ENCODE data around the gene GNL1. TPM values are rescaled to one million over a fixed set of nuclear protein-coding genes. Genes with fewer than 3 reads are reported as not detected.
"Not testable (repeated sequence)": the region's sequence is repeated elsewhere in the genome, so short reads cannot be mapped to it uniquely, and the experiment has no call there.

The GNL1 gene
- total and polyA plus RNA-seq, 2 donors (not counting 3 experiments of a cell fraction or from before 2014, with no cell fraction given), result 58.4 to 87.3 TPM

DNA sequence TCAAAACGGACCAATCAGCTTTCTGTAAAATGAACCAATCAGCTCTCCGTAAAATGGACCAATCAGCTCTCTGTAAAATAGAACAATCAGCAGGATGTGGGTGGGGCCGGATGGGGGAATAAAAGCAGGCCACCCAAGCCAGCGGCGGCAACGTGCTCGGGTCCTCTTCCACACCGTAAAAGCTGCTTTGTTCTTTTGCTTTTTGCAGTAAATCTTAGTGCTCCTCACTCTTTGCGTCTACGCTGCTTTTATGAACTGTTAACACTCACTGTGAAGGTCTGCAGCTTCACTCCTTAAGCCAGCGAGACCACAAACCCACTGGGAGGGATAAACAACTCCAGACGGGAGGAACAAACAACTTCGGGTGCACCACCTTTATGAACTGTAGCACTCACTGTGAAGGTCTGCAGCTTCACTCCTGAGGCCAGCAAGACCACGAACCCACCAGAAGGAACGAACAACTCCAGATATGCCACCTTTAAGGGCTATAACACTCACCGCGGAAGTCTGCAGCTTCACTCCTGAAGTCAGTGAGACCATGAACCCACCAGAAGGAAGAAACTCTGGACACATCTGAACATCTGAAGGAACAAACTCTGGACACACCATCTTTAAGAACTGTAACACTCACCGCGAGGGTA lies 37.7 kb downstream of the GNL1 start:
- H2AFZ ChIP-seq (ENCODE audit: low read depth, low read length); BruUV-seq (replicated peaks); H3K27ac ChIP-seq (ENCODE audit: insufficient read depth, low read depth, low read length); H4K20me1 ChIP-seq (replicated peaks; ENCODE audit: control insufficient read depth, extremely low read depth, insufficient read depth, low read length); H3K9me3 ChIP-seq (replicated peaks; ENCODE audit: control insufficient read depth, insufficient read depth, low read length); H3K27me3 ChIP-seq (ENCODE audit: control insufficient read depth in 2 of 2, insufficient read depth in 2 of 2, low read length in 2 of 2); FAIRE-seq; H3K79me2 ChIP-seq (ENCODE audit: control insufficient read depth, insufficient read depth, low read length); H3K36me3 ChIP-seq (ENCODE audit: control insufficient read depth in 2 of 2, extremely low read depth in 1 of 2, insufficient read depth in 2 of 2, low read length in 2 of 2); H3K9me1 ChIP-seq (replicated peaks; ENCODE audit: control insufficient read depth, extremely low read depth, insufficient read depth, low read length); DNase-seq (ENCODE audit: low read depth, low spot score); H3K4me2 ChIP-seq (ENCODE audit: insufficient read depth, low read length); POLR2A ChIA-PET; H3K9ac ChIP-seq (replicated peaks; ENCODE audit: extremely low read depth, insufficient read depth, low read length); H3K4me3 ChIP-seq (replicated peaks in 1 of 3; ENCODE audit: insufficient read depth in 1 of 3, low read depth in 1 of 3, low read length in 3 of 3); H3K4me1 ChIP-seq (ENCODE audit: control insufficient read depth, extremely low read depth, insufficient read depth, low read length); dilution Hi-C loops (cut with MboI; ENCODE audit: extremely low pct_ligation_motif_present, low sequenced_read_pairs); intact Hi-C loops (cut with micrococcal nuclease): not testable (repeated sequence)
- CTCF ChIA-PET, result interaction anchor here (0.7 to 1.6 kb wide), 5 partner anchors 14 to 26 kb away, joined by 3 to 5 read pairs (median 4); no protein-coding TSS in a partner anchor

DNA sequence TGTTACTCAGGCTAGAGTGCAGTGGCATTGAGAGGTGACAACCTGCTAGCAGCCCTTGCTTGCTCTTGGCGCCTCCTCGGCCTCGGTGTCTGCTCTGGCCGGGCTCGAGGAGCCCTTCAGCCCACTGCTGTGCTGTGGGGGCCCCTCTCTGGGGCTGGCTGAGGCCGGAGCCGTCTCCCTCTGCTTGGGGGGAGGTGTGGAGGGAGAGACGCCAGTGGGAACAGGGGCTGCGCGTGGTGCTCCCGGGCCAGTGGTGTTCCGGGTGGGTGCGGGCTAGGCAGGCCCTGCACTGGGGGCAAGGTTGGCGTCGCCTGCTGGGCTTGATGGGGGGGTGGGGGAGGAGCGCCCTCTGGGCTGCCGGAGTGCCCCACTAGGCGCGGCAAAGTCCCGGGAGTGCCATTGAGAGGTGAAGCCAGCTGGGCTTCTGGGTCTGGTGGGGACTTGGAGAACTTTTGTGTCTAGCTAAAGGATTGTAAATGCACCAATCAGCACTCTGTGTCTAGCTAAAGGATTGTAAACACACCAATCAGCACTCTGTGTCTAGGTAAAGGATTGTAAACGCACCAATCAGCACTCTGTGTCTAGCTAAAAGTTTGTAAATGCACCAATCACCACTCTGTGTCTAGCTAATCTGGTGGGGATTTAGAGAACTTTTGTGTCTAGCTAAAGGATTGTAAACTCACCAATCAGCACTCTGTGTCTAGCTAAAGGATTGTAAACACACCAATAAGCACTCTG lies 38.4 kb downstream of the GNL1 start:
- H2AFZ ChIP-seq (ENCODE audit: low read depth, low read length); H3K4me2 ChIP-seq (ENCODE audit: insufficient read depth, low read length); DNase-seq (ENCODE audit: low read depth, low spot score); dilution Hi-C loops (cut with MboI; ENCODE audit: extremely low pct_ligation_motif_present, low sequenced_read_pairs); H3K4me3 ChIP-seq (replicated peaks in 1 of 3; ENCODE audit: insufficient read depth in 1 of 3, low read depth in 1 of 3, low read length in 3 of 3); H3K36me3 ChIP-seq (ENCODE audit: control insufficient read depth in 2 of 2, extremely low read depth in 1 of 2, insufficient read depth in 2 of 2, low read length in 2 of 2); H3K27me3 ChIP-seq (ENCODE audit: control insufficient read depth in 2 of 2, insufficient read depth in 2 of 2, low read length in 2 of 2); FAIRE-seq; H3K79me2 ChIP-seq (ENCODE audit: control insufficient read depth, insufficient read depth, low read length); H3K9me3 ChIP-seq (replicated peaks; ENCODE audit: control insufficient read depth, insufficient read depth, low read length); H3K4me1 ChIP-seq (ENCODE audit: control insufficient read depth, extremely low read depth, insufficient read depth, low read length); H3K27ac ChIP-seq (ENCODE audit: insufficient read depth, low read depth, low read length); H3K9me1 ChIP-seq (replicated peaks; ENCODE audit: control insufficient read depth, extremely low read depth, insufficient read depth, low read length); intact Hi-C loops (cut with micrococcal nuclease); BruUV-seq (replicated peaks); H4K20me1 ChIP-seq (replicated peaks; ENCODE audit: control insufficient read depth, extremely low read depth, insufficient read depth, low read length); H3K9ac ChIP-seq (replicated peaks; ENCODE audit: extremely low read depth, insufficient read depth, low read length): not testable (repeated sequence)
- ChIA-PET CTCF (interaction anchor here (0.8 to 1.6 kb wide), 4 partner anchors 14 to 27 kb away, joined by 3 to 5 read pairs (median 4); no protein-coding TSS in a partner anchor), POLR2A (interaction anchor here (1.7 kb wide), 1 partner anchor 21 kb away, joined by 10 read pairs; no protein-coding TSS in a partner anchor)

GRCh38 chr6:30516754-30517076 lies 39.6 kb downstream of the GNL1 start:
- peak overlapping the region; percentile 16 for H3K4me2 ChIP-seq (ENCODE audit: insufficient read depth, low read length)
- FAIRE-seq; H2AFZ ChIP-seq (ENCODE audit: low read depth, low read length); H3K9me1 ChIP-seq (replicated peaks; ENCODE audit: control insufficient read depth, extremely low read depth, insufficient read depth, low read length); H4K20me1 ChIP-seq (replicated peaks; ENCODE audit: control insufficient read depth, extremely low read depth, insufficient read depth, low read length); H3K79me2 ChIP-seq (ENCODE audit: control insufficient read depth, insufficient read depth, low read length); H3K4me3 ChIP-seq (replicated peaks in 1 of 3; ENCODE audit: insufficient read depth in 1 of 3, low read depth in 1 of 3, low read length in 3 of 3); H3K27me3 ChIP-seq (ENCODE audit: control insufficient read depth in 2 of 2, insufficient read depth in 2 of 2, low read length in 2 of 2); DNase-seq (ENCODE audit: low read depth, low spot score); H3K9me3 ChIP-seq (replicated peaks; ENCODE audit: control insufficient read depth, insufficient read depth, low read length); dilution Hi-C loops (cut with MboI; ENCODE audit: extremely low pct_ligation_motif_present, low sequenced_read_pairs); H3K4me1 ChIP-seq (ENCODE audit: control insufficient read depth, extremely low read depth, insufficient read depth, low read length); H3K36me3 ChIP-seq (ENCODE audit: control insufficient read depth in 2 of 2, extremely low read depth in 1 of 2, insufficient read depth in 2 of 2, low read length in 2 of 2); BruUV-seq (replicated peaks): not testable (repeated sequence)
- peak overlapping the region; percentile 36 for H3K9ac ChIP-seq (replicated peaks; ENCODE audit: extremely low read depth, insufficient read depth, low read length)
- ChIA-PET POLR2A (interaction anchor here (1.0 to 1.7 kb wide), 2 partner anchors 16 to 20 kb away, joined by 4 to 10 read pairs; no protein-coding TSS in a partner anchor), CTCF (interaction anchor here (0.7 to 2.0 kb wide), 10 partner anchors 11 to 35 kb away, joined by 3 to 17 read pairs (median 8); no protein-coding TSS in a partner anchor)
- intact Hi-C loops (cut with micrococcal nuclease), result loop anchor here (1.0 kb wide), 8 partner anchors 12 to 99 kb away; partner anchors contain the start of genes GNL1 and HLA-E
- H3K27ac ChIP-seq (ENCODE audit: insufficient read depth, low read depth, low read length), result peak overlapping the region; percentile 98
